Suprapubic skin (tissue), 4 donors: ENCODE measurements around the gene OGA. TPM values are rescaled to one million over a fixed set of nuclear protein-coding genes. Genes with fewer than 3 reads are reported as not detected.

Experiments
- DNase-seq, 2 donors: peaks; one replicate each; pipeline ENCODE4 v3.0.0-alpha.2; 2019; ENCODE audit warnings: low spot score in 2 of 2
- H3K27ac ChIP-seq: fragments of 200-600 bp; sonication (generic); one replicate; pipeline ENCODE4 v1.5.1; 2019
- H3K27me3 ChIP-seq: fragments of 200-600 bp; sonication (generic); one replicate; pipeline ENCODE4 v1.5.1; 2019
- H3K36me3 ChIP-seq: fragments of 200-600 bp; sonication (generic); one replicate; pipeline ENCODE4 v1.5.1; 2019
- H3K4me1 ChIP-seq: fragments of 200-600 bp; sonication (generic); one replicate; pipeline ENCODE4 v1.5.1; 2019
- H3K4me3 ChIP-seq: fragments of 200-600 bp; sonication (generic); one replicate; pipeline ENCODE4 v1.5.1; 2019; ENCODE audit warnings: mild to moderate bottlenecking
- H3K9me3 ChIP-seq: fragments of 200-600 bp; sonication (generic); one replicate; pipeline ENCODE4 v1.5.1; 2019
- EP300 ChIP-seq: sonication (generic); formaldehyde crosslinking; IDR thresholded peaks from one replicate; pipeline ENCODE4 v1.6.1; 2017; ENCODE audit warnings: antibody characterized with exemption
- POLR2A ChIP-seq, 2 donors: fragments of 450-650 bp; IDR thresholded peaks; one replicate each; pipeline ENCODE4 v1.6.1; 2017; ENCODE audit warnings: antibody characterized with exemption in 2 of 2, mild to moderate bottlenecking in 2 of 2, moderate library complexity in 2 of 2
- POLR2AphosphoS5 ChIP-seq, 3 donors: sonication (generic); formaldehyde crosslinking; IDR thresholded peaks; one replicate each; pipeline ENCODE4 v1.6.1; 2017; ENCODE audit warnings: antibody characterized with exemption in 3 of 3
- WGBS: methylation state at CpG from one replicate; pipeline ENCODE4 v1.1.5; 2018; 5-methylcytosine and 5-hydroxymethylcytosine counted together
- total RNA-seq, 4 donors: library from RNA; depleted of rRNA; stranded (reverse); fragments of >200 nt; gene quantifications; one replicate each; pipeline ENCODE4 v1.1.0, GENCODE V29; 2016
- TF ChIP-seq, protein P1 (sequence below), 2 donors: fragments of 200-600 bp in 1 of 2; fragments of 450-650 bp in 1 of 2; sonication (generic) in 1 of 2; IDR thresholded peaks; one replicate each; pipeline ENCODE4 v1.5.1; 2016 to 2019; ENCODE audit warnings: antibody characterized with exemption in 2 of 2, mild to moderate bottlenecking in 1 of 2, moderate library complexity in 1 of 2

Gene OGA
- total RNA-seq, 4 donors from 2014 or later, result 90.2 to 423 (median 131) TPM

DNA sequence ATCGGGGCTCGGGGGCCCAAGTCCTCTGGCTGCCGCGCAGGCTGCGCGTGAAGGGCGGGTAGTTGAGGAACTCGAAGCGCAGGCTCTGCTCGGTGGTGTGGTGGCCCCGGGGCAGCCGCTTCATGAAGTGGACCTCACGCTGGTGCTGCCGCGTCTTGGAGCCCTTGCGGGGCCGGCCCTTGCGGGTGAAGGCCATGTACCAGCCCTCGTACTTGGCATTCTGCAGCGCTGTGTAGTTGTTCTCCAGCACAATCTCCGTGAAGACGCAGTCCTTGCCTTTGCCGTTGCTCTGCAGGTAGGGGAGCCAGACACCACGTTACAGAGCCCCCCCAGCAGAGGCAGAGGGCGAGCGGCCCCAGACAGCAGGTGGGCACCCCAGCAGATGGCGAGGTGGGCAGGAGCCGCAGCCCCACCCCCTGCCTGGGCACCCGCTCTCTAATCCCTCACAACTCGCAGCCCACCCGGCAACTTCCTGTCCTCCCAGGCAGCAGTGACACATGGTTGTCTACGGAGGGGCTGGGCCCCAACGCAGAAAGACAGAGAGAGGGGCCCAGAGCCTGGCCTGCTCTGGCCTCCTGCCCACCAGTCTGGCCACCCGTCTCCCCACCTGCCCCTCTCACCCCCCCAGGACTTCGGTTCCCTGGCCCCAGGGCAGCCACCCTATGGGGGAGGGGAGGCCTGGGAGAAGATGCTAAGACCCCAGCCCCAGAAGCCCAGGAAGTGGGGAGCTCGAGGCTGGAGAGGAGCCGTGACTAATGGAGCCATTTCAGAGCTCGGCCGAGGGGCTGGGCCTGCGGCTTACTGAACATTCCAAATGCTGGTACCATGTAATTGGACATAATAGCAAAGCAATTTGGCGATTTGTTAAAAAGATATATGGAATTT, 47.7 kb downstream of the OGA start:
- Histone ChIP-seq H3K27me3 (peaks cover 73% of the 10 kb centered on the region), H3K4me3 (no peak overlapping the region)

GRCh38 chr10:101769541-101770180, 48.6 kb downstream of the OGA start:
- TF ChIP-seq, protein P1, sequence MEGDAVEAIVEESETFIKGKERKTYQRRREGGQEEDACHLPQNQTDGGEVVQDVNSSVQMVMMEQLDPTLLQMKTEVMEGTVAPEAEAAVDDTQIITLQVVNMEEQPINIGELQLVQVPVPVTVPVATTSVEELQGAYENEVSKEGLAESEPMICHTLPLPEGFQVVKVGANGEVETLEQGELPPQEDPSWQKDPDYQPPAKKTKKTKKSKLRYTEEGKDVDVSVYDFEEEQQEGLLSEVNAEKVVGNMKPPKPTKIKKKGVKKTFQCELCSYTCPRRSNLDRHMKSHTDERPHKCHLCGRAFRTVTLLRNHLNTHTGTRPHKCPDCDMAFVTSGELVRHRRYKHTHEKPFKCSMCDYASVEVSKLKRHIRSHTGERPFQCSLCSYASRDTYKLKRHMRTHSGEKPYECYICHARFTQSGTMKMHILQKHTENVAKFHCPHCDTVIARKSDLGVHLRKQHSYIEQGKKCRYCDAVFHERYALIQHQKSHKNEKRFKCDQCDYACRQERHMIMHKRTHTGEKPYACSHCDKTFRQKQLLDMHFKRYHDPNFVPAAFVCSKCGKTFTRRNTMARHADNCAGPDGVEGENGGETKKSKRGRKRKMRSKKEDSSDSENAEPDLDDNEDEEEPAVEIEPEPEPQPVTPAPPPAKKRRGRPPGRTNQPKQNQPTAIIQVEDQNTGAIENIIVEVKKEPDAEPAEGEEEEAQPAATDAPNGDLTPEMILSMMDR (IDR thresholded peaks at IDR 0.05), result no peak
- TF ChIP-seq POLR2A (IDR thresholded peaks at IDR 0.05) (no peak), EP300 (no peak), POLR2AphosphoS5 (IDR thresholded peaks at IDR 0.05) (no peak)
- 88% methylated on average over 5 of the region's 5 CpGs for WGBS
- Histone ChIP-seq H3K27me3 (peaks cover 64% of the 10 kb centered on the region), H3K27ac (no peak overlapping the region), H3K9me3 (no peaks in the 10 kb centered on the region), H3K4me1 (peaks cover 4% of the 10 kb centered on the region), H3K4me3 (no peak overlapping the region), H3K36me3 (no peaks in the 10 kb centered on the region)
- DNase-seq, result peak; percentile 22 to 54

More for the DNA sequence above, 47.7 kb downstream of the OGA start:
- Histone ChIP-seq H3K9me3 (no peaks in the 10 kb centered on the region), H3K27ac (no peak overlapping the region), H3K4me1 (peaks cover 13% of the 10 kb centered on the region), H3K36me3 (no peaks in the 10 kb centered on the region)
- 67% methylated on average over 30 of the region's 41 CpGs for WGBS
- TF ChIP-seq EP300 (no peak), POLR2A (IDR thresholded peaks at IDR 0.05) (no peak), POLR2AphosphoS5 (IDR thresholded peaks at IDR 0.05) (no peak)
- TF ChIP-seq, protein P1 (IDR thresholded peaks at IDR 0.05), result no peak
- DNase-seq, result peak; percentile 39 to 54

GRCh38 chr10:101768791-101769170, 49.5 kb downstream of the OGA start:
- Histone ChIP-seq H3K4me3 (no peak overlapping the region), H3K27ac (no peak overlapping the region), H3K27me3 (peaks cover 55% of the 10 kb centered on the region), H3K4me1 (no peaks in the 10 kb centered on the region), H3K9me3 (no peaks in the 10 kb centered on the region), H3K36me3 (no peaks in the 10 kb centered on the region)
- TF ChIP-seq EP300 (no peak), POLR2AphosphoS5 (IDR thresholded peaks at IDR 0.05) (no peak), POLR2A (IDR thresholded peaks at IDR 0.05) (no peak)
- TF ChIP-seq, protein P1 (IDR thresholded peaks at IDR 0.05), result no peak
- WGBS, result 77% methylated on average over 8 of the region's 8 CpGs
- DNase-seq, result peak; percentile 49 to 61

- Histone ChIP-seq H3K4me1 (no peaks in the 10 kb centered on the region), H3K4me3 (no peak overlapping the region), H3K9me3 (no peaks in the 10 kb centered on the region), H3K36me3 (no peaks in the 10 kb centered on the region), H3K27me3 (peaks cover 52% of the 10 kb centered on the region), H3K27ac (no peak overlapping the region)
- 66% methylated on average over 12 of the region's 14 CpGs for whole genome bisulfite sequencing
- TF ChIP-seq POLR2AphosphoS5 (IDR thresholded peaks at IDR 0.05) (no peak), EP300 (no peak), POLR2A (IDR thresholded peaks at IDR 0.05) (no peak)
- TF ChIP-seq, protein P1 (IDR thresholded peaks at IDR 0.05), result no peak
- peak; percentile 40 to 53 for DNase-seq
Measured at GRCh38 chr10:101767966-101768790, 50.1 kb downstream of the OGA start.
